B cell (primary cell): Measurements from ENCODE around the gene AREL1.

ENCODE experiments used
- CTCF ChIP-seq: fragments of 200-600 bp; IDR thresholded peaks from one replicate; pipeline ENCODE4 v1.8.0; 2022; ENCODE audit warnings: antibody characterized with exemption, mild to moderate bottlenecking
- EZH2 ChIP-seq: IDR thresholded peaks from 2 replicates; pipeline ENCODE4 v1.6.1; 2012; ENCODE audit warnings: borderline replicate concordance, low read depth, mild to moderate bottlenecking, moderate library complexity, low read length; ENCODE audit not compliant: insufficient read depth, poor library complexity, severe bottlenecking

- no peak for TF ChIP-seq EZH2
- no peak for TF ChIP-seq CTCF
Measured at GRCh38 chr14:74616507-74616906, 96.4 kb downstream of the AREL1 start.
